ENCODE results near the gene ZNF683.

The ZNF683 gene

DNA sequence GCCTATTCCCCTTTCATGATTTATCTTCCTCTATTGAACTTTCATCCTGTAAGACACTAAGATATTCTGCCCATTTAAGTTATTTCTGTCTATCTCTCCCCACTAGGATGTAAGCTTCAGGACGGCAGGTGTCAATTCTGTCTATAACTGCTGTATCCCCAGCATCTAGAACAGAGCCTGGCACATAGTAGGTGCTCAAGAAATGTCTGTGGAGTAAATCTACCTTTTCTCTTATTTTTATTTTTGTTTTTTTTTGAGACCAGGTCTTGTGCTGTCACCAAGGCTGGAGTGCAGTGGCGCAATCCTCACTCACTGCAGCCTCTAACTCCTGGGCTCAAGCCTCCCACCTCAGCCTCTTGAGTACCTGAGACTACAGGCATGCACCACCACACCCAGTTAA, 49.2 kb downstream of the ZNF683 start:
- TF ChIP-seq, protein P1, sequence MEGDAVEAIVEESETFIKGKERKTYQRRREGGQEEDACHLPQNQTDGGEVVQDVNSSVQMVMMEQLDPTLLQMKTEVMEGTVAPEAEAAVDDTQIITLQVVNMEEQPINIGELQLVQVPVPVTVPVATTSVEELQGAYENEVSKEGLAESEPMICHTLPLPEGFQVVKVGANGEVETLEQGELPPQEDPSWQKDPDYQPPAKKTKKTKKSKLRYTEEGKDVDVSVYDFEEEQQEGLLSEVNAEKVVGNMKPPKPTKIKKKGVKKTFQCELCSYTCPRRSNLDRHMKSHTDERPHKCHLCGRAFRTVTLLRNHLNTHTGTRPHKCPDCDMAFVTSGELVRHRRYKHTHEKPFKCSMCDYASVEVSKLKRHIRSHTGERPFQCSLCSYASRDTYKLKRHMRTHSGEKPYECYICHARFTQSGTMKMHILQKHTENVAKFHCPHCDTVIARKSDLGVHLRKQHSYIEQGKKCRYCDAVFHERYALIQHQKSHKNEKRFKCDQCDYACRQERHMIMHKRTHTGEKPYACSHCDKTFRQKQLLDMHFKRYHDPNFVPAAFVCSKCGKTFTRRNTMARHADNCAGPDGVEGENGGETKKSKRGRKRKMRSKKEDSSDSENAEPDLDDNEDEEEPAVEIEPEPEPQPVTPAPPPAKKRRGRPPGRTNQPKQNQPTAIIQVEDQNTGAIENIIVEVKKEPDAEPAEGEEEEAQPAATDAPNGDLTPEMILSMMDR (IDR thresholded peaks at IDR 0.05; ENCODE audit: borderline replicate concordance, insufficient read depth, low read depth, low read length) = no peak
- no peak overlapping the region for H3K4me3 ChIP-seq (ENCODE audit: low read depth, low read length)

DNA sequence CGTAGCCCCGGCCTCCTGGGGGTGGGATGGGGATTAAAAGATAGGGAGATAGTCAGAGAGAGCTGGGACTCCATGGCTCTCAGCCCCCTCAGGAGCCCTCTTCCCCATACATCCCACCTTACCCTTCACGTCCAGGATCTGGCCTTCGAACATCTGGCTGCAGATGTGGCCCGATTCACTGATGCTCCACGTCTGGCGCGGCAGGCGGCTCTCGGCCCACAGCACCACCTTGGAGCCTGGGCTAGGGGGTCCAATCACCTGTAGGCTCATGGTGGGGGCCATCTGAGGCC, 50.6 kb downstream of the ZNF683 start:
- TF ChIP-seq, protein P1 (IDR thresholded peaks at IDR 0.05; ENCODE audit: borderline replicate concordance, insufficient read depth, low read depth, low read length) = no peak
- H3K4me3 ChIP-seq (ENCODE audit: low read depth, low read length) = no peak overlapping the region

DNA sequence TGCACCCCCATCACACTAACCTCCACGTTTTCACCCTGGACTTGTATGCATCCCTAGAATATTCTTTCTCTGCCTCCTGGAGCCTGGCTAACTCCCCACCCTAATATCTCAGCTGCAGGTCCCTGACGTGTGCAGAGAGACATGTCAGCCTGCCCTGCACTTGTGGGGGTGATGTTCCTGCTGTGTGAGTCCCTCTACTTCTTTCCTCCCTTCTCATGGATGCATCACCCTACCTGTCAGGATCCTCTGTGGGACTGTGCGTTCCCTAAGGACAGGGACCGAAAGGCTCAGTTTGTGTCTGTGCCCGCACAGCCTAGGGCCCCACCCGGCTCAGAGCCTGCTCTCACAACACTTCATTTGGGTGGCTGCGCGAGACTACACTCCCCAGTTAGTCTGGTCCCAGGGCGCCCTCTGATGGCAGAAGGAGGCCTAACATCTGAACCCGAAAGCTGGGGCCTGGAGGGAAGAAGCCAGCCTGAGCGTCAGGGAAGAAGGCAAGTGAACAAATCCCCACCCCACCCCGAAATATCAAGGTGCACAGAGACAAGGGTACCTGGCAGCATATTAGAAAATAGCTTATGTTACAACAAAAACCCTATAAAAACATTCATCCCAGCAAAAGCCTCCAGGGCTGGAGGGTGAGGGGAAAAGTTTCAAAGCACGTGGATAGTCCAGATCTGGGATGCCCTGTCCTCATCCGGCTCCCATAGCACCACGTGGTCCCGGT, 51.1 kb downstream of the ZNF683 start:
- no peak overlapping the region for H3K4me3 ChIP-seq (ENCODE audit: low read depth, low read length)
- TF ChIP-seq, protein P1 (IDR thresholded peaks at IDR 0.05; ENCODE audit: borderline replicate concordance, insufficient read depth, low read depth, low read length) = peak; percentile 89

DNA sequence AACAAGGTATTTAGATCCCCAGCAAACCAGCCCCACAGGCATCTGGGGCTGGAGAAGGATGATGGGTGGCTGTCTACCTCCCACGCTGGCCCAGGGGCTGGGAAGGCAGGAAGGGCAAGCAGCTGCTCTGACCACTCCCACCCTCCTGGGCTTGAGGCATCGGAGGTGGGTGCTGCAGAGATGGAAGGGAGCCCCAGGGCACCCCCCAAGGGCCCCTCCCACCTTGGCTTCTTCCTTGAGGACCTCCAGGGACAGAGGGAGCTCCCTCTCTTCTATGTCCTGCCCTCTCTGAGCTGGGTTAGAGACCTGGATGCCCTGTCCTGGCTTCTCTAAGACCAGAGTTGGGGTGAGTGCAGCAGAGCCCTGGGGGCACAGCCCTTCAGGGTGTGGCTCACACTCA, 51.7 kb downstream of the ZNF683 start:
- TF ChIP-seq, protein P1 (IDR thresholded peaks at IDR 0.05; ENCODE audit: borderline replicate concordance, insufficient read depth, low read depth, low read length) = no peak

DNA sequence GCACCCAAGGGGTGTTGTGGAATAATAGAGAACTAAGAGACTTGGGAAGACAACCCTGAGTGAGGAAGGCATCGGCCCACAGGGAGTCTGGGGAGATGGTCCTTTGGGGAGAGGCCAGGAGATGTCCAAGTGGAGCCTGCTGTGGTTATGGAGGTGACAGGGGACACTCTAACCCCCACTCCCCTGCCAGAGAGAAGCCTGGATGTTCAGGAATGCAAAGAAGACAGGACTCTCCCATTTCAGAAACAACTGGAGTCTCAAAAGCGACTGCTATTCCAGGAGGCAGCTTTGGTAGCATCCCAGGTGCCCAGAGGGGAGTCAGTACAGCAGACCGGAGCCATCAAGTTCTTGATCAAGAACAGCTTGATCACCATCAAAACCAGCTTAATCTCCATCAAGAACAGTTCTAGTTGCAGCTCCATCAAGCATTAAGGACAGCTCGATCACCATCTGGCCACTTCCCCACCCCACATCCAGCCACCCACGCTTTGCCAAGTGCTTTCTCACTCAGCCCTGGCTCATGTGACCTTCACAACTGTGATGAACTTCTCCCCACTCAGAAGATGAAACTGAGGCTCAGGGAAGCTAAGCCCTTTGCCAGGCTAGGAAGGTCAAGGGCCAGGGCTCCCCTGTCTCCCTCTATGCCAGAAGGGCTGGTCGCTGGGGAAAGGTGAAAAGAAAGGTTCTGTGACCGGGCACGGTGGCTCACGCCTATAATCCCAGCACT, 54.0 kb downstream of the ZNF683 start:
- TF ChIP-seq, protein P1 (IDR thresholded peaks at IDR 0.05; ENCODE audit: borderline replicate concordance, insufficient read depth, low read depth, low read length) = no peak
- H3K4me3 ChIP-seq (ENCODE audit: low read depth, low read length) = peak overlapping the region; percentile 69

More for the DNA sequence above, 51.7 kb downstream of the ZNF683 start:
- H3K4me3 ChIP-seq (ENCODE audit: low read depth, low read length) = no peak overlapping the region

DNA sequence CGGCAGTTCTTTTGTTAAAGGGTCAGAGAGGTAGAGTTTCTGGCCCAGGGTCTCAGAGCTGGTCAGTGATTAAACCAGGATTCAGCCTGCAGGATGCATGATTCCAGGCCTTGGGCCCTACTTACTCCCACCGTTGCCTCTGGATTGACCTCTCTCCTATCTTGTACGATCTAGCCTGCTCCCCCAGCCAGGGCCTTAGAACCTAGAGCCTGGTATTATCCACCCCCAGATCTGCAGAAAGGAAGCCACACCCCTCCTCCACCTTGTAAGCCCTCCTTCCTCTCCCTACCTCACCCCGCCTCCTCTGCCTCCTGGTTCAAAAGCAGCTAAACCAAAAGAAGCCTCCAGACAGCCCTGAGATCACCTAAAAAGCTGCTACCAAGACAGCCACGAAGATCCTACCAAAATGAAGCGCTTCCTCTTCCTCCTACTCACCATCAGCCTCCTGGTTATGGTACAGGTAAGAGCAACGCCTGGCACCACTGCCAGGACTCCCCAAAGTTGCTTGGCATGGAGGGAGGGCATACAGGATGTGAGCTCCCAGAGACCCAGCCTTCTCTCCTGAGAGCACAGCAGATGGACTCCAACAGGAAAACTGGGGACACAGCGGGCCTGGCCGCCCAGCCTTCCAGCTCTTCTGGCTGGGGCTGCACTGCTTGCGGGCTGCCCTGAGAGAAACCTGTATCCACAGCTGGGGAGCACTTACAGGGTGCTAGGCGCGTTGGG, 54.8 kb downstream of the ZNF683 start, which contains the start of gene CD52:
CD52 (plus strand) TSS at position 347 of the 726 bp plus-strand sequence; CDS start at position 407, 60 bp downstream.
- TF ChIP-seq, protein P1 (IDR thresholded peaks at IDR 0.05; ENCODE audit: borderline replicate concordance, insufficient read depth, low read depth, low read length) = no peak
- peak within 1 kb of the TSS; percentile 69 for H3K4me3 ChIP-seq (ENCODE audit: low read depth, low read length)
